IMR-90 (cell line): ENCODE results near the gene REV3L. TPM values are rescaled to one million over a fixed set of nuclear protein-coding genes. Genes with fewer than 3 reads are reported as not detected.

Experiments
- ATAC-seq: fragments of 200-7000 bp; cut with Tn5 transposase; 2 replicates; pipeline ENCODE4 v1.9.1; 2020; ENCODE audit warnings: low read depth, mild to moderate bottlenecking, moderate library complexity
- BruUV-seq: library from RNA; stranded (reverse); fragments of 400-500 nt; replicated peaks from 2 replicates; lab custom pipeline; 2021; lab: Mats Ljungman, UMichigan
- CTCF ChIA-PET: fragments of 300-600 bp; formaldehyde crosslinking; extraction: SDS; loops from one replicate; lab custom pipeline; 2021; ENCODE audit warnings: antibody characterized with exemption; lab: Yijun Ruan, JAX
- POLR2A ChIA-PET: fragments of 300-600 bp; sonication (Branson Sonifier 250); formaldehyde crosslinking; loops from one replicate; lab custom pipeline; 2022; ENCODE audit warnings: antibody characterized with exemption; ENCODE audit not compliant: unreplicated experiment; lab: Charles Lee
- DNase-seq: peaks from one replicate; pipeline ENCODE4 v3.0.0; 2013
- H2AFZ ChIP-seq: replicated peaks from 2 replicates; pipeline ENCODE3; 2013; ENCODE audit warnings: low read length, mild to moderate bottlenecking; ENCODE audit not compliant: poor library complexity
- H2AK5ac ChIP-seq: 2 replicates; pipeline ENCODE4 v1.6.1; 2013; ENCODE audit warnings: low read depth, low read length, inconsistent platforms
- H2AK9ac ChIP-seq: replicated peaks from 2 replicates; pipeline ENCODE3; 2013; ENCODE audit warnings: mild to moderate bottlenecking, low read depth, low read length, moderate library complexity; ENCODE audit not compliant: poor library complexity
- H2BK120ac ChIP-seq: 2 replicates; pipeline ENCODE4 v1.6.1; 2013; ENCODE audit warnings: low read depth, low read length, inconsistent platforms
- H2BK15ac ChIP-seq: 3 replicates; pipeline ENCODE4 v1.6.1; 2013; ENCODE audit warnings: low read depth, low read length, inconsistent platforms
- H2BK20ac ChIP-seq: 2 replicates; pipeline ENCODE4 v1.6.1; 2013; ENCODE audit warnings: low read depth, mild to moderate bottlenecking, inconsistent platforms, low read length, moderate library complexity
- H2BK5ac ChIP-seq: 2 replicates; pipeline ENCODE4 v1.6.1; 2013; ENCODE audit warnings: mild to moderate bottlenecking, low read depth, low read length, inconsistent platforms; ENCODE audit not compliant: poor library complexity, severe bottlenecking
- H3K14ac ChIP-seq: replicated peaks from 2 replicates; pipeline ENCODE4 v1.6.1; 2013; ENCODE audit warnings: low read depth, low read length, inconsistent platforms
- H3K18ac ChIP-seq: 2 replicates; pipeline ENCODE4 v1.6.1; 2013; ENCODE audit warnings: low read depth, low read length, control low read depth
- H3K23ac ChIP-seq: 2 replicates; pipeline ENCODE4 v1.6.1; 2013; ENCODE audit warnings: low read depth, low read length, inconsistent platforms
- H3K27ac ChIP-seq: 2 replicates; pipeline ENCODE4 v1.5.1; 2013; ENCODE audit warnings: mild to moderate bottlenecking, control low read depth, low read length; ENCODE audit not compliant: insufficient read depth
- H3K27me3 ChIP-seq: 2 replicates; pipeline ENCODE4 v1.6.1; 2013; ENCODE audit warnings: low read length; ENCODE audit not compliant: control insufficient read depth, insufficient read depth
- H3K36me3 ChIP-seq: 2 replicates; pipeline ENCODE4 v1.6.1; 2013; ENCODE audit warnings: low read length, mixed read lengths; ENCODE audit not compliant: control insufficient read depth, insufficient read depth
- H3K4ac ChIP-seq: 2 replicates; pipeline ENCODE4 v1.6.1; 2013; ENCODE audit warnings: low read depth, low read length, inconsistent platforms
- H3K4me1 ChIP-seq: 2 replicates; pipeline ENCODE4 v1.6.1; 2013; ENCODE audit warnings: low read length, mixed read lengths; ENCODE audit not compliant: control insufficient read depth, insufficient read depth
- H3K4me2 ChIP-seq: 2 replicates; pipeline ENCODE4 v1.6.1; 2013; ENCODE audit warnings: low read depth, mild to moderate bottlenecking, control low read depth, low read length, moderate library complexity
- H3K4me3 ChIP-seq: 2 replicates; pipeline ENCODE4 v1.5.1; 2013; ENCODE audit warnings: low read depth, mild to moderate bottlenecking, control low read depth, low read length, moderate library complexity; ENCODE audit not compliant: insufficient read depth
- H3K56ac ChIP-seq: 2 replicates; pipeline ENCODE4 v1.6.1; 2013; ENCODE audit warnings: low read length, inconsistent platforms; ENCODE audit not compliant: insufficient read depth; ENCODE audit errors: extremely low read depth
- H3K79me1 ChIP-seq, 2 experiments: 2 replicates each; pipeline ENCODE4 v1.6.1; 2013; ENCODE audit warnings: low read length in 2 of 2, inconsistent platforms in 1 of 2, low read depth in 1 of 2
- H3K9ac ChIP-seq: 2 replicates; pipeline ENCODE4 v1.6.1; 2013; ENCODE audit warnings: low read depth, low read length, control low read depth
- H3K9me1 ChIP-seq: 2 replicates; pipeline ENCODE4 v1.6.1; 2013; ENCODE audit warnings: low read length, inconsistent platforms; ENCODE audit not compliant: insufficient read depth
- H3K9me3 ChIP-seq: 2 replicates; pipeline ENCODE4 v1.6.1; 2013; ENCODE audit warnings: low read length; ENCODE audit not compliant: control insufficient read depth, insufficient read depth
- H4K20me1 ChIP-seq: 2 replicates; pipeline ENCODE4 v1.6.1; 2013; ENCODE audit warnings: low read length, inconsistent platforms; ENCODE audit not compliant: insufficient read depth
- H4K5ac ChIP-seq: 2 replicates; pipeline ENCODE4 v1.6.1; 2013; ENCODE audit warnings: mild to moderate bottlenecking, low read depth, low read length, control low read depth
- H4K8ac ChIP-seq, 2 experiments: 2 replicates each; pipeline ENCODE4 v1.6.1; 2013; ENCODE audit warnings: low read depth in 2 of 2, low read length in 2 of 2, control low read depth in 1 of 2, inconsistent platforms in 1 of 2
- H4K91ac ChIP-seq: 2 replicates; pipeline ENCODE4 v1.6.1; 2013; ENCODE audit warnings: low read depth, low read length, inconsistent platforms; ENCODE audit not compliant: insufficient read depth
- BHLHE40 ChIP-seq: fragments of 150-350 bp; IDR thresholded peaks from 2 replicates; pipeline ENCODE4 v1.6.1; 2016; ENCODE audit warnings: mild to moderate bottlenecking, low read depth, low read length
- CHD1 ChIP-seq: IDR thresholded peaks from 2 replicates; pipeline ENCODE4 v1.6.1; 2012; ENCODE audit warnings: low read depth, low read length, improper control_type of control experiment
- CTCF ChIP-seq: conservative IDR thresholded peaks from 2 replicates; pipeline ENCODE4 v1.5.1; 2012; ENCODE audit warnings: mild to moderate bottlenecking, low read depth, low read length, improper control_type of control experiment
- ELK1 ChIP-seq: fragments of 150-350 bp; IDR thresholded peaks from 2 replicates; pipeline ENCODE4 v1.6.1; 2016; ENCODE audit warnings: low read depth, mild to moderate bottlenecking, low read length, moderate library complexity, borderline replicate concordance
- POLR2A ChIP-seq: IDR thresholded peaks from 2 replicates; pipeline ENCODE4 v1.6.1; 2012; ENCODE audit warnings: mild to moderate bottlenecking, low read depth, low read length
- RFX5 ChIP-seq: IDR thresholded peaks from 2 replicates; pipeline ENCODE4 v1.8.0; 2012; ENCODE audit warnings: low read depth, mild to moderate bottlenecking, low read length, moderate library complexity
- SMC3 ChIP-seq: fragments of 150-350 bp; IDR thresholded peaks from 2 replicates; pipeline ENCODE4 v1.6.1; 2016; ENCODE audit warnings: low read depth, mild to moderate bottlenecking, antibody characterized with exemption, low read length, moderate library complexity
- WGBS, 2 experiments: methylation state at CpG; one replicate each; pipeline versions ENCODE4 v1.1.5 to v1.1.7; 2013; ENCODE audit warnings: missing lambda C conversion rate in 2 of 2; ENCODE audit not compliant: insufficient read length in 1 of 2; ENCODE audit errors: extremely low coverage in 2 of 2; 5-methylcytosine and 5-hydroxymethylcytosine counted together
- dilution Hi-C: fragments of 300-500 bp; cut with HindIII; formaldehyde crosslinking; loops from one replicate; pipeline ENCODE4 v1.14.3; 2018; ENCODE audit warnings: low sequenced_read_pairs; ENCODE audit not compliant: unreplicated experiment
- in situ Hi-C: fragments of 300-500 bp; cut with MboI; formaldehyde crosslinking; loops from 3 replicates; pipeline ENCODE4 v1.14.3; 2019; ENCODE audit warnings: low sequenced_read_pairs, inconsistent platforms, mixed read lengths
- intact Hi-C: fragments of 100-400 bp; cut with micrococcal nuclease; formaldehyde crosslinking; loops from 2 replicates; pipeline ENCODE4 v1.10.0; 2022
- polyA plus RNA-seq, 3 experiments: library from polyadenylated mRNA; depleted of rRNA; stranded (reverse); fragments of >200 nt; gene quantifications; 2 replicates each; pipeline ENCODE4 v1.2.3, GENCODE V29; 2012; ENCODE audit warnings: low replicate concordance in 1 of 3
- total RNA-seq: library from RNA; depleted of rRNA; stranded (reverse); fragments of >200 nt; gene quantifications from 2 replicates; pipeline ENCODE4 v1.2.3, GENCODE V29; 2012

The REV3L gene
- total and polyA plus RNA-seq, 2 of the 4 experiments (the other 2 are of a cell fraction) = 7.4 to 15.4 TPM

- Histone ChIP-seq H2AFZ (no peak overlapping the region), H4K91ac (no peak overlapping the region), H3K18ac (no peak overlapping the region), H3K9ac (no peak overlapping the region), H3K4me1 (no peaks in the 10 kb centered on the region), H2AK9ac (no peak overlapping the region), H3K27me3 (no peaks in the 10 kb centered on the region), H3K23ac (no peak overlapping the region), H4K20me1 (peaks cover 3% of the 10 kb centered on the region; the same call in 1 of the 2 replicates), H2BK15ac (no peak overlapping the region), H4K8ac (no peak overlapping the region), H3K4me3 (no peak overlapping the region), H2AK5ac (no peak overlapping the region), H3K4ac (no peak overlapping the region), H2BK20ac (no peak overlapping the region), H3K79me1 (peaks cover 30 to 34% of the 10 kb centered on the region in 2 experiments), H3K56ac (no peak overlapping the region), H3K4me2 (no peak overlapping the region), H3K9me3 (peaks cover 14% of the 10 kb centered on the region), H3K36me3 (peaks cover 33% of the 10 kb centered on the region), H3K9me1 (no peaks in the 10 kb centered on the region; the same call in 1 of the 2 replicates), H4K5ac (no peak overlapping the region), H2BK120ac (no peak overlapping the region), H2BK5ac (no peak overlapping the region), H3K27ac (no peak overlapping the region), H3K14ac (no peak overlapping the region)
- in situ Hi-C loops (no loop called here), intact Hi-C loops (no loop called here), dilution Hi-C loops (no loop called here)
- DNase-seq (no peak), ATAC-seq (no peak)
- ChIA-PET CTCF (no interaction called here), POLR2A (interaction anchor here (0.7 kb wide), 1 partner anchor 44 kb away, joined by 8 read pairs; no protein-coding TSS in a partner anchor)
- no CpG with 5 or more reads among the region's 3 CpGs for WGBS, 2 experiments
- TF ChIP-seq RFX5 (no peak), BHLHE40 (no peak), CTCF (no peak), SMC3 (no peak), POLR2A (no peak), CHD1 (no peak), ELK1 (no peak)
- no TSS peak for BruUV-seq
These were observed 208.3 kb downstream of the REV3L start for GRCh38 chr6:111274593-111275217.
